ENCODE measurements around the gene CNOT6.

DNA sequence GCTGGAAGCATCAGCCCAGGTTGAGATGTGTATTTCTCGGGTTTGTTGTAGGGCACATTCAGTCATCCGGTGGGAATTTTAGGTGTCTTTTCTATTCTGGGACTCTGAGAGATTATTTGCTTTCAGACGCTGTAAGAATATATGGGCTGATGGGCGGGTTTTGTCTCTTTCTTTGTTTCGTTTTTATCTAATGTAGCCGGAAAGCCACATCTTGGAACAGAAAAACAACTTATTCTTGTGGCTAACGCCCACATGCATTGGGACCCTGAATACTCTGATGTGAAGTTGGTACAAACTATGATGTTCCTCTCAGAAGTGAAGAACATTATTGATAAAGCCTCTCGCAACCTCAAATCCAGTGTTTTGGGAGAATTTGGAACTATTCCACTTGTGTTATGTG, 74.7 kb downstream of the CNOT6 start:
- no peak for TF ChIP-seq POLR2A (IDR thresholded peaks at IDR 0.05)
- TF ChIP-seq, protein P1, sequence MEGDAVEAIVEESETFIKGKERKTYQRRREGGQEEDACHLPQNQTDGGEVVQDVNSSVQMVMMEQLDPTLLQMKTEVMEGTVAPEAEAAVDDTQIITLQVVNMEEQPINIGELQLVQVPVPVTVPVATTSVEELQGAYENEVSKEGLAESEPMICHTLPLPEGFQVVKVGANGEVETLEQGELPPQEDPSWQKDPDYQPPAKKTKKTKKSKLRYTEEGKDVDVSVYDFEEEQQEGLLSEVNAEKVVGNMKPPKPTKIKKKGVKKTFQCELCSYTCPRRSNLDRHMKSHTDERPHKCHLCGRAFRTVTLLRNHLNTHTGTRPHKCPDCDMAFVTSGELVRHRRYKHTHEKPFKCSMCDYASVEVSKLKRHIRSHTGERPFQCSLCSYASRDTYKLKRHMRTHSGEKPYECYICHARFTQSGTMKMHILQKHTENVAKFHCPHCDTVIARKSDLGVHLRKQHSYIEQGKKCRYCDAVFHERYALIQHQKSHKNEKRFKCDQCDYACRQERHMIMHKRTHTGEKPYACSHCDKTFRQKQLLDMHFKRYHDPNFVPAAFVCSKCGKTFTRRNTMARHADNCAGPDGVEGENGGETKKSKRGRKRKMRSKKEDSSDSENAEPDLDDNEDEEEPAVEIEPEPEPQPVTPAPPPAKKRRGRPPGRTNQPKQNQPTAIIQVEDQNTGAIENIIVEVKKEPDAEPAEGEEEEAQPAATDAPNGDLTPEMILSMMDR (IDR thresholded peaks at IDR 0.05 in 4 of 5, conservative IDR thresholded peaks at IDR 0.05 in 1 of 5): no peak
